Measurements from ENCODE around the gene UGT1A9. TPM values are rescaled to one million over a fixed set of nuclear protein-coding genes. Genes with fewer than 3 reads are reported as not detected.

UGT1A9 gene
- total RNA-seq, 4 donors from 2014 or later = not detected

DNA sequence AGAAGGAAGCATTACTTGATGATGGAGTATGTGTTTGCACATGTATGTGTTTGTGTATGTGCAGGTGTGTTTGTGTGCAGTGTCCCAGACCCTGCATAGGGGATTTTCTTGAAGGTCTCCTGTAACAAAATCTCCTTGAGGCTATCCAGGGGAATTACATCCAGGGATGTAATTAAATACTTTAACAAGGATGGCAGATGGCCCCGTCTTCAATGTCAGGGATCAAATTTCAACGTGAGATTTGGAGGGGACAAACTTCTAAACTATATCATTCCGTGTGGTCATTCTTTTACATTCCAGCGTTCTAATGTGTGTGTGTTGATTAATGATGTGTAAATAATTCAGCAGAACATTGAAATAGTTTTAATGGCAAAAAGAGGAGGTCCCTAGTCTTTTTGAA lies 3.3 kb downstream of the UGT1A9 start:
- WGBS = 57% methylated on average over 4 of the region's 4 CpGs
- no peaks in the 10 kb centered on the region for H3K36me3 ChIP-seq
- TF ChIP-seq, protein P1, sequence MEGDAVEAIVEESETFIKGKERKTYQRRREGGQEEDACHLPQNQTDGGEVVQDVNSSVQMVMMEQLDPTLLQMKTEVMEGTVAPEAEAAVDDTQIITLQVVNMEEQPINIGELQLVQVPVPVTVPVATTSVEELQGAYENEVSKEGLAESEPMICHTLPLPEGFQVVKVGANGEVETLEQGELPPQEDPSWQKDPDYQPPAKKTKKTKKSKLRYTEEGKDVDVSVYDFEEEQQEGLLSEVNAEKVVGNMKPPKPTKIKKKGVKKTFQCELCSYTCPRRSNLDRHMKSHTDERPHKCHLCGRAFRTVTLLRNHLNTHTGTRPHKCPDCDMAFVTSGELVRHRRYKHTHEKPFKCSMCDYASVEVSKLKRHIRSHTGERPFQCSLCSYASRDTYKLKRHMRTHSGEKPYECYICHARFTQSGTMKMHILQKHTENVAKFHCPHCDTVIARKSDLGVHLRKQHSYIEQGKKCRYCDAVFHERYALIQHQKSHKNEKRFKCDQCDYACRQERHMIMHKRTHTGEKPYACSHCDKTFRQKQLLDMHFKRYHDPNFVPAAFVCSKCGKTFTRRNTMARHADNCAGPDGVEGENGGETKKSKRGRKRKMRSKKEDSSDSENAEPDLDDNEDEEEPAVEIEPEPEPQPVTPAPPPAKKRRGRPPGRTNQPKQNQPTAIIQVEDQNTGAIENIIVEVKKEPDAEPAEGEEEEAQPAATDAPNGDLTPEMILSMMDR (IDR thresholded peaks at IDR 0.05) = no peak
- TF ChIP-seq EP300 (IDR thresholded peaks at IDR 0.05) = no peak
- no peak for TF ChIP-seq POLR2A (IDR thresholded peaks at IDR 0.05)
- TF ChIP-seq POLR2AphosphoS5 (IDR thresholded peaks at IDR 0.05) = no peak
- H3K4me1 ChIP-seq = no peaks in the 10 kb centered on the region
- H3K9me3 ChIP-seq = no peaks in the 10 kb centered on the region
- DNase-seq (ENCODE audit: low spot score in 2 of 2) = no peak
- no peaks in the 10 kb centered on the region for H3K27me3 ChIP-seq
- no peak overlapping the region for H3K4me3 ChIP-seq
- no peak overlapping the region for H3K27ac ChIP-seq

DNA sequence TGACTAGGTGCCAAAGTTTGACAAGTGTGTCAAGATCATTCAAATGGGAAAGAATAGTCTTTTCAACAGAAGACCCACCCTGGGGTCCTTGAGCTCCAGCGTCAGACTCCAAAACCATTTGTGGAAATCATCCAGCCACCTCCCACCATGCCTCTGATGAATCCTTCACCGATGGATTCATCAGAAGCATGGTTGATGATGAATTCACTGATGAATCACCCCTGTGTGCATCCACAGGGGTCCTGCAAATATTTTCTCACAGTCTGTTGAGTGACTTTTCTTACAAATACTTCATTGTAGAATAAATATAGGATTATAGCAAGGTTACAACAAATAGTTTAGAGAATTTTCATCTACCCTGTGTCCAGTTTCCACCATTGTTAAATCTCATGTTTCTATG lies 4.3 kb downstream of the UGT1A9 start:
- Histone ChIP-seq H3K4me3 (no peak overlapping the region), H3K36me3 (no peaks in the 10 kb centered on the region), H3K27me3 (no peaks in the 10 kb centered on the region), H3K4me1 (no peaks in the 10 kb centered on the region), H3K27ac (no peak overlapping the region), H3K9me3 (no peaks in the 10 kb centered on the region)
- no peak for DNase-seq (ENCODE audit: low spot score in 2 of 2)
- WGBS = 80% methylated on average over 2 of the region's 2 CpGs
- TF ChIP-seq POLR2AphosphoS5 (IDR thresholded peaks at IDR 0.05) (no peak), EP300 (IDR thresholded peaks at IDR 0.05) (no peak), POLR2A (IDR thresholded peaks at IDR 0.05) (no peak)
- TF ChIP-seq, protein P1 (IDR thresholded peaks at IDR 0.05) = no peak

DNA sequence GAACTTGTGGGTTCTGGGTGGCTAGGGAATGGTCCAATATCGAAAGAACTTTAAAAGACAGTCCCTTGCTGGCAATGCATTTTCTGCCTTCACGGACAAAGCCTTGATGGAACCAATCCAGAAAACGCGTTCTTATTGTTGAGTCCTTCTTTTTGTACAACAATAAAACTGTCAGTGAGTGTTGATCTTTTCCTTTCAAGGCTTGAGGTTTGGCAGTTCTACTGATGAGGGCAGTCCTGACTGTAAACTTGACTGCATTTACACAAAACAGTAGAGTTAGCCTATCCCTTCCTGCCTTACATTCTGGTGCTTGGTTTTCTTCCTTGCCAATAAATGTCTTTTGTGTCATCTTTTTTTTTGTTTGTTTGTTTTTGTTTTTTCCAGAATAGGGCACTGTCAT lies 7.5 kb downstream of the UGT1A9 start:
- no peaks in the 10 kb centered on the region for H3K9me3 ChIP-seq
- H3K36me3 ChIP-seq = no peaks in the 10 kb centered on the region
- DNase-seq (ENCODE audit: low spot score in 2 of 2) = no peak
- TF ChIP-seq POLR2A (IDR thresholded peaks at IDR 0.05) = no peak
- TF ChIP-seq, protein P1 (IDR thresholded peaks at IDR 0.05) = no peak
- TF ChIP-seq EP300 (IDR thresholded peaks at IDR 0.05) = no peak
- no peak for TF ChIP-seq POLR2AphosphoS5 (IDR thresholded peaks at IDR 0.05)
- no peak overlapping the region for H3K4me3 ChIP-seq
- no peaks in the 10 kb centered on the region for H3K27me3 ChIP-seq
- no peaks in the 10 kb centered on the region for H3K4me1 ChIP-seq
- WGBS = 53% methylated on average over 4 of the region's 4 CpGs
- H3K27ac ChIP-seq = no peak overlapping the region

DNA sequence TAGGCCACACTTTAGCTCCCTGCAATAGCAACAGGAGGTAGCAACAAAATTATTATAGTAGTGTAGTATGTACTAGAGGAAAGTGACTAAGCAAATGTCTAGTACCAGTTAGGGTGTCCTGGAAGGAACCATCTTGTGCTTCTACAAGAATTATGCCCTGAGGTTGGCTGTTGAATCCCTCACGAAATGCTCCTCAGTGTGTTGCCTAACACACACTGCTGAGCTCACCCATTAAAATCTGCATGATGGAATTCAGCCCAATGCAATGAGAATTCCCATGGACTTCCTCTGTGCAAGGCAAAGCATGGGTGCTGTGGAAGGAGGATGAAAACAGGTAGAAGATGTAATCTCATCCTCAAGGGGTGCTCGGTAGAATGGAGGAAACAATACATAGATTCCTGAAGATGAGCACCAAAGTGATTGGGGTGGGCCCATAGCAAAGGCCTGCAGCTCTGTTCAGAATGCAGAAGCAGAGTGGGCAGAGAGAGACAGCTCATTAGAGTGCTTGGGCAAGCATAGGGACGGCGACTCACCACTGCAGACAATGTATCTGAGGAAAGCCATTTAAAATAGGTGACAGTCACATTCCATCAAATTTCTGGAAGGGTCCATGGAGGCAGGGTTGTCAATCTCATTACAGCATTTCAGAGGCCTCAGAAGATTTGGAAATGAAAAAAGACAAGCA lies 8.8 kb downstream of the UGT1A9 start:
- 88% methylated on average over 4 of the region's 4 CpGs for WGBS
- Histone ChIP-seq H3K36me3 (no peaks in the 10 kb centered on the region), H3K4me1 (no peaks in the 10 kb centered on the region), H3K27me3 (no peaks in the 10 kb centered on the region), H3K27ac (no peak overlapping the region), H3K9me3 (no peaks in the 10 kb centered on the region), H3K4me3 (no peak overlapping the region)
- DNase-seq (ENCODE audit: low spot score in 2 of 2) = no peak
- TF ChIP-seq EP300 (IDR thresholded peaks at IDR 0.05) = no peak
- TF ChIP-seq, protein P1 (IDR thresholded peaks at IDR 0.05) = no peak
- TF ChIP-seq POLR2A (IDR thresholded peaks at IDR 0.05) = no peak
- no peak for TF ChIP-seq POLR2AphosphoS5 (IDR thresholded peaks at IDR 0.05)

DNA sequence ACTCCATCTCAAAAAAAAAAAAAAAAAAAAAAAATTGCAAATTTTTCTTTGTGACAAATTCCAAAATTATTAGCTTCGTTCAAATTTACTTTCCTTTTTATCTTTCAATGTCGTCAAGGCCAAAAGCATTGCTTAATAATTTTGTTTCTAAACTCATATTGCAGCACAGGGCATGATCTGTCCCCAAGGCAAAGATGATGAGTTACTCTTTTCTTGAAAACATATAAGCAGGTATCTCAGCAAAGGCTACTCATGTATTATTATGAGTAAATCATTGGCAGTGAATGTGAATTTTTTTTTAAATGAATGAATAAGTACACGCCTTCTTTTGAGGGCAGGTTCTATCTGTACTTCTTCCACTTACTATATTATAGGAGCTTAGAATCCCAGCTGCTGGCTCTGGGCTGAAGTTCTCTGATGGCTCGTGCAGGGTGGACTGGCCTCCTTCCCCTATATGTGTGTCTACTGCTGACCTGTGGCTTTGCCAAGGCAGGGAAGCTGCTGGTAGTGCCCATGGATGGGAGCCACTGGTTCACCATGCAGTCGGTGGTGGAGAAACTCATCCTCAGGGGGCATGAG lies 9.9 kb downstream of the UGT1A9 start, which contains the start of gene UGT1A7:
Gene UGT1A7, plus strand, starts transcription at position 381 of the 579 bp plus-strand sequence. Its CDS starts 37 bp downstream, at position 418.
- TF ChIP-seq, protein P1 (IDR thresholded peaks at IDR 0.05) = no peak
- TF ChIP-seq EP300 (IDR thresholded peaks at IDR 0.05) (no peak), POLR2A (IDR thresholded peaks at IDR 0.05) (no peak), POLR2AphosphoS5 (IDR thresholded peaks at IDR 0.05) (no peak)
- H3K9me3 ChIP-seq = no peaks in the 10 kb centered on the region
- DNase-seq (ENCODE audit: low spot score in 2 of 2) = no peak
- no peaks in the 10 kb centered on the region for H3K36me3 ChIP-seq
- WGBS = 64% methylated on average over 5 of the region's 5 CpGs
- H3K27ac ChIP-seq = no peak within 1 kb of the TSS
- H3K4me1 ChIP-seq = no peaks in the 10 kb centered on the region
- no peak within 1 kb of the TSS for H3K4me3 ChIP-seq
- H3K27me3 ChIP-seq = no peaks in the 10 kb centered on the region
